Activated naive CD8-positive, alpha-beta T cell treated with anti-CD3 and anti-CD28 coated beads, Interleukin-2, amount 50 U/mL, for 16 hours (primary cell): ENCODE data around the gene CHST15.
"Not testable (repeated sequence)": the region's sequence is repeated elsewhere in the genome, so short reads cannot be mapped to it uniquely, and the experiment has no call there.

Experiments used
- DNase-seq: peaks from one replicate; pipeline ENCODE4 v3.0.0-alpha.2; 2020; ENCODE audit warnings: low read depth, low spot score

The CHST15 gene

DNA sequence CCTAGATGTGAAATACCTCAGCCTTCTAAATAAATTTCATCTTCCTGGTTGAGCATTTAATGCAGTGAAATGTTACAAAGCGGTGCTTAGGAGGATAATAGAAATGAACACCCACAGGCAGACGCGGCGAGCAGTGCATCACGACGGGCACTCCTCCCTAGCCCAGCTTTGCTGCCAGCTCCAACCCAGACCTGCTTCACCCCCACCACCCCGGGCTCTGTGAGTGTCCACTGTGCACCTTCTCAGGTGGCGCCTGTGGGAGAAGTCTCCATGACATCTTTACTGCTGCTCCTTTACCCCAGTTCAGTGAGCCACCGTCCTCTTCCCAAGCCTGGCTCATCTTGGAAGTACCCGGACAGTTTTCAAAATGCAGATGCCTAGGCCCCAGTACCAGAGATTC lies 5.2 kb upstream of the CHST15 start:
- DNase-seq = no peak

DNA sequence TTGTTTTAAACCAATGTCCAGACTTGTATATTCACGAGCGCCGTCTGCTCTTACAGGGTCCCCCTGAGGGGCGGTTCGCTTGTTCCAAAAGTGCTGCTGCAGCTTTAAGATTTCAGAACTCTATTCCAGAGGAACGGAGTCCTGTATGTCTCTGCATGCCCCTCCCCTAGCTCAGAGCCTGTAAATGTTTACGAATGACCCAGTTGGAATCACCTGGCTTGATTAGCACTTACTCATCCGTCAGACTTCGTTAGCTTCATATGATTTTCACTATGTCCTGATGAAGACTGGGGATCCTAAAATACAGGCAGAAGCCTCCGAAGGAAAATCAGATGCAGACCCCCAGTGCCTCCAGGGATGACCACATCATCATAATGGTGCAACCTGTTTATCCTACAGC lies 4.5 kb upstream of the CHST15 start:
- DNase-seq = no peak

DNA sequence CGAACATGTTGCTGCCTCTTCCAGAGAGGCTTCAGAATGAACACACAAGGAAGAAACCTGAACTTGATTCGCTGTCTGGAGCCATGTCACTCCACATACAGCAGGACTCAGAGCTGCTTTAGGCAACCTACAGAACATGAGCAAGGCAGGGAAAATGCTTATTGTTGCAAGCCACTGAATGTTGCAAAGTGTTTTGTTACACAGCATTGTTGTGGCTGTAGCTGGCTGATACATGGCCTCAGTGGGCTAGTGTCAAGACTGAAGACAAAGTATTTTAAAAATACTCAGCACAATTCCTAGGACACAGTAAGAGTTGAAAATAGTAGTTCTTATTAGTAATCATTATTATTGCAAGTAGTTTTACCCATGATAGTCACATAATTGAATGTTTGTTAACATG lies 3.1 kb upstream of the CHST15 start:
- no peak for DNase-seq

DNA sequence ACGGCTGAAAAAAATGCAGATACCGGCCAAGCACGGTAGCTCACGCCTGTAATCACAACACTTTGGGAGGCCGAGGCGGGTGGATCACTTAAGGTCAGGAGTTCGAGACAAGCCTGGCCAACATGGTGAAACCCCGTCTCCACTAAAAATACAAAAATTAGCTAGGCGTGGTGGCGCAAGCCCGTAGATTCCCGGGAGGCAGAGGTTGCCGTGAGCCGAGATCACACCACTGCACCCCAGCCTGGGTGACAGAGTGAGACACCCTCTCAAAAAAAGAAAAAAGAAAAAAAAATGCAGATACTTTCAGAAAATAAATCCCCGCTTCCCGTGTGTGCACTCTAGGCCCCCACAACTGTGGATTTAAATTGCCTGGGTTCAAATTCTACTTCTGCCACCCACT lies 2.4 kb upstream of the CHST15 start:
- not testable (repeated sequence) for DNase-seq

DNA sequence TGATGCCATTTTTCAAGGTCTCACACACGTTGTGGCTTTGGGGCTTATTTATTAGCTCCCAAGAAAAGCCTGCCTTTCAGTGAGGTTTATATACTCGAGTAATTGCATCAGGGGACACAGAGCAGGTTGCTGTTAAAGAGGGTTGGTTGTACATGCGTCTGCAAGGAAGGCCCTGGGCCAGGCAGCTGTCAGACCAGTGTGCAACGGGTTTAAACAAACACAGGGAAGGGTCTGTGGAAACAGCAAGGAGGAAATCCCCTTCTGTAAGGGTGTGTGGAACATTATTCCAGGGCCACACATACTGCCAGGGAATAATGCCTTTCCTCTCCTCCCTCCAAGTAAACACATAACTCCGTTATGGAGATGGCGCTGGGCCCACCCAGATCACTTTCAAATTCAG lies 1.7 kb upstream of the CHST15 start:
- no peak for DNase-seq

DNA sequence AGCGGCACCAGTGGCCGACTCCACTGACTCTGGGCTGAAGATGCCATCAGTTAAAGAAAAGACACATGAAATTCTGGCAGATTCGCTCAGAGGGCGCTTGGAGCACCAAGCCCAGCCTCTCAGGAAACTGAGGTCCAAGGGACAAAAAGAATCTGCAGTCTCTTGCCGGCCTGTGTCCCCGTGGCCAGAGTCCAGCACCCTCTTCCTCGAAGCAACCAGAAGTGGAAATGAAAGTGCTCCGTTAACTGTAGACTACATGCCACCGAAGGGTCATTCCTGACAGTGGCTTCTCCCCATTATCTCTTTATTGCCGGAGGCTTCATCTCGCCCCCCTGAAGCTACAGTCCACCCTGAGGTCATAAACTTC lies 1.0 kb upstream of the CHST15 start:
- no peak for DNase-seq

DNA sequence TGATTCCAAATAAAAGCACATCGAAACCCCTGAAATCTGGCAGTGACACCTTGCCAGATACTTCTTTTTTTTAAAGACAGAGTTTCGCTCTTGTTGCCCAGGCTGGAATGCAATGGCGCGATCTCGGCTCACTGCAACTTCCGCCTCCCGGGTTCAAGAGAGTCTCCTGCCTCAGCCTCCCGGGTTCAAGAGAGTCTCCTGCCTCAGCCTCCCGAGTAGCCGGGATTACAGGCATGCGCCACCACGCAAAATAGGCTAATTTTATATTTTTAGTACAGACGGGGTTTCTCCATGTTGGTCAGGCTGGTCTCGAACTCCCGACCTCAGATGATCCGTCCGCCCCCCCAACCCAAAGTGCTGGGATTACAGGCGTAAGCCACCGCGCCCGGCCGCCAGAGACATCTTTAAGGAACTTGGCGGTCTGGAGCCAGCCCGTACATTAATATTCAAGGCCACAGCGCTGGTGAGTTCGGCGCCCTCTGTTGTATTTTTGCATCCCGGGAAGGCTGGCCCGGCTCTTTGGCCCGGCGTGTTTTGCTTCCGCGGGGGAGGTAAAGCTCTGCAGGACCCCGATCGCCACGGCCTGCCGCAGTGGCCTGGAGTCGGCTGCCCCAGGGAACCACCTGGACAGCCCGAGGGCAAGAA lies 498 bp upstream of the CHST15 start:
- DNase-seq = not testable (repeated sequence)

DNA sequence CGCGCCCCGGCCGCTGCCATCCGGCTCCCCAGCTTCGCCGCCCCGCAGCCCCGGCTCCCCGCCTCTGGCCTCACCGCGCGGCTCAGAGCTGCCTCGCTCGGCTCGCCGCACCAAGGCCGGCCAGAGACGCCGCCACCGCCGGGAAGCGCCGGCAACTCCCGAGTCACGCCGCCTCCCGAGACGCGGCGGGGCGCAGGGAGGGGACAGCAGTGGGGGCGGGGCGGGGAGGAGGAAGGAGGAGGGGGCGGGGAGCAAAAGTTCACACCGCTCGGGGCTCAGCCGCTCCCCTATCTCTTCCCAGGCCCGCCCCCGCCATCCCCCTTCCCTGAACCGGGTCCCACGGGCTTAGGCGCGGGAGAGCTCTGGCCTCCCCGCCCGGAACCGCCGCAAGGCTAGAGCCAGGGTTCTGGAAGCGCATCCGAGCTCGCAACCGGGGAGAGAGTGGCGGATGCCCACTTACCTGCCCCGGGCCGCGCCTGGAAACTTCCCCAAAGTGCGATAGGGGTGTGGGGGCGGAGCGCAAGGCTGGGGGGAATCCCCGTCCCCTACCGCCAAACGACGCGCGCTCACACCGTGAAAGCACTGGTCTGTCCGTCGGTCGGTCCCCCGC lies 1.0 kb downstream of the CHST15 start:
- DNase-seq = no peak

DNA sequence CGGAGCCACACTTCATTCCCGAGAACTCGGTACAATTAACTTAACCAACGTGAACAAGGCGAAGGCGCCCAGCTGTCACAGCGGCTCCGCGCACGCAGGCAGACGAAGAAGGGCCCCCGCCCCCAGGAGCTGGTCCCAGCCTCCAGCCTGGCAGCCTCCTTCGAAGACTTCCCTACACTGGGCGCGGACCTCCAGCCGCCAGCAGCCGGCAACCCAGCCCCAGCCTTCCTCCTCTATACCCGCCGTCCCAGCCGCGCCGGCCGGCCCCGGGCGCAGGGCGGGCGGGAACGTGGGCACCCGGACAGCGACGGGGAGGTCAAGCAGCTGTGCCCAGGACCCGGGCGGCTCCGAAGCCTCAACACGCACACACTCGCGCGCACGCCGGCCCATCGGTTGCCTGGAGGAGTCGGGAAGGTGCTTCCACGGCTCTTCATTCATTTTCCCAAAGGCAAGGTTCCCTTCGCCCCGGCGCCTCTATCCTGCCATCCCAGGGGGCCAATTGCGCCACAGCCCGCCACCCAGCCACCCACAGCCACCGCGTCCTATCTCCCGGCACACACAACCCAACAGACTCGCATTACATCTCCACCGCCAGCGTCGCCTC lies 1.6 kb downstream of the CHST15 start:
- DNase-seq = no peak

DNA sequence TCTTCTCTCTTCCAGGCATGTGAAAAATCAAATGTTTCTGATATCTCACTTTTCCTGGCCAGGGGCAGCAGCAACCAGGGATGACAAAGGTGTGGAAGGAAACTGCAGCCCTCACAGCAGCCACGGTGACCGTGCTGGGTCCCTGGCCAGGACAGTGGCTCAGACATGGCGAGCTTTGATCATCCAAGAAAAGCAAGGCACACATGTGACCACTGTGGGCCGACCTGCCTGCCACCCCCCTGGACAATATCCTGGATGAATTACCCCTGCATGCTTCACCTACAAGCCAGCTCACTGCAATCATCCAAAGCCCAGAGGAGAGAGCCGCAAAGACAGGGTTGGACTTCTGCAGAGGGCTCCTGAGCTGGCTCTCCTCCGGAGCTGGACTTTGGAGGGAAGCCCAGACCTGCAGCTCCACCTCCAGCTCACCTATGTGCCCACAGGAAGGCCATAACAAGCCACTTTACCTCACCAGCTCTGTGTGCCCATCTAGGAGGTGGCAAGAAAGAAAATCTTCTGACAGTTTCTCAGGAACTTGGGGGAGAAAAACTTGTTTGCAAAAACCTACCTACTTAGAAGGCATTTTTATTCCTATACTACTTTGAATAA lies 2.7 kb downstream of the CHST15 start:
- DNase-seq = no peak

DNA sequence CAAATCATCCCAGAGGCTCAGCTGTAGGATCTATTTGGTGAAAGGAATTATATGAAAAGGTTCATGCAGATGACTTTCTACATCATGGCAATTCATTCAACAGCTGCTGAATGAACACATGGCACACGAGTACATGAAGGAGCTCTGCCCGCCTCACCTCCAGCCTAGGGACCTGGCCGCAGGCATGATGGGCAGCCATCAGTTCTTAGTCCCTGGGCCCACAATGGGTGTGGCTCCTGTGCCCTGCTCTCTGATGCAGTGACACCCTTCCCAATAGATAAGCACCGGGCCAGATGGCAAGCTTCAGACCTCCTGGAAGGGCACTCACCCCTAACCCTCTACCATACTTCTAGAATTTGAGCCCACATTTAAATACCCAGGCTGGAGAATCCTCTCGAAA lies 3.5 kb downstream of the CHST15 start:
- DNase-seq = no peak

DNA sequence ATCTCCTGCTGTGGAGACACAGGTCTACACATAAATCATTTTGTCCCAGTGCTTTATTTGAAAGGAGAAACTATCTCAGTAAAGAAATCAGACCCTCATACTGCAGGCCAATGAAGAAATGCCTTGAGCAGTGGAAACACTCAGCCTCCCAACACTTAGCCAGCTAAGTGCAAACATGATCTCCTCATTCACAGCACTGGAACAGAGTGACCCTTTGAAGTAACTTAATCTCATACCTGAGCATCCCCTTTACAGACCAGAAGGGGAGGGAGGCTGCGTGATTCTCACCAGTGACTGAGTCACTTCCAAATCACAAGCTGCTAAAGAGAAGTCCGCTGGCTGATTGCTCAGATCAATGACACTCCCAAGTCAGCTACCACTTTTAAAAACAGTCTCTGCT lies 4.5 kb downstream of the CHST15 start:
- no peak for DNase-seq

DNA sequence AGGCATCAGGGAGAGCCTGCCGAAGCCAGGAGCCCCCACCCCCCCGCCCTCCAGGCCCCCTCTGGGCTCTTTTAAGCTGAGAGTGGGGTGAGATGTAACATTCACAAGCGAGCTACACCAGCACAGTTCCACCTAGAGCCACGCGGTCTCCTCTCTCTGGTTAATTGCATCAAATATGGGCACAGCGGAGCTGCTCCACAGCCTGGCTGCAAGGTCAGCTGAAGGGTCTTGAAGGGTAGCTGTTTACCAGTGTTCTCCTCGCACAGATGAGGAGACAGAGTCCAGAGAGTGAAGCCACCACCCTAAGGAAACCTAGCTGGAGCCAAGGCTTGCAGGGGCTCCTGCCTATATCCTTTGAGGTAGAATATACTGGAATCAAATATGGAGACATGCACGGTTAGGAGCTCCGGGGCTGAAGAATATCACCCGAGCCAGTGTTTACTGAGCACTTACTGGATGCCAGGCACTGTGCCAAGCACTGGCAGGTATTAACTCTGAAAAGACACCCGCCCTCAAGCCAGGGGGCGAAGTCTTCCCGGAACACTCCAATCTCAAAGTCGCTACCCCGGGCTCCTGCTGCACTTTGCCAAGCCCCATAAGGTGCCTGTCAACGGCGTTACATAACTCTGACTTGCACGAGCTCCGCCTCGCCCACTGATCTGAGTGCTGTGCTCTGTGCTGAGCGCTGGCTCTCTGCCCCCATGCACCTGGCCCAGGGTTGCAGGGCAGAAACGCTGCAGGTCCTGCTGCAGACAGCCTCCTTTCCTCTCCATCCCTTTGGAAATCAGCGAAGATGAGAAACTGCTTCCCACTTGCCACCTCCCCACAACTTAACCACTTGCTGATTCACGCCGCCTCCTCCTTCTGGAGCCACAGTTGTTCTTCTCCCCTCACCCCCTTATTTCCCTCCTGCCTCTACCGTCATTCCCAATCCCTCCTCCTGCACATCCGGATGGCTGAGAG lies 5.4 kb downstream of the CHST15 start:
- no peak for DNase-seq

DNA sequence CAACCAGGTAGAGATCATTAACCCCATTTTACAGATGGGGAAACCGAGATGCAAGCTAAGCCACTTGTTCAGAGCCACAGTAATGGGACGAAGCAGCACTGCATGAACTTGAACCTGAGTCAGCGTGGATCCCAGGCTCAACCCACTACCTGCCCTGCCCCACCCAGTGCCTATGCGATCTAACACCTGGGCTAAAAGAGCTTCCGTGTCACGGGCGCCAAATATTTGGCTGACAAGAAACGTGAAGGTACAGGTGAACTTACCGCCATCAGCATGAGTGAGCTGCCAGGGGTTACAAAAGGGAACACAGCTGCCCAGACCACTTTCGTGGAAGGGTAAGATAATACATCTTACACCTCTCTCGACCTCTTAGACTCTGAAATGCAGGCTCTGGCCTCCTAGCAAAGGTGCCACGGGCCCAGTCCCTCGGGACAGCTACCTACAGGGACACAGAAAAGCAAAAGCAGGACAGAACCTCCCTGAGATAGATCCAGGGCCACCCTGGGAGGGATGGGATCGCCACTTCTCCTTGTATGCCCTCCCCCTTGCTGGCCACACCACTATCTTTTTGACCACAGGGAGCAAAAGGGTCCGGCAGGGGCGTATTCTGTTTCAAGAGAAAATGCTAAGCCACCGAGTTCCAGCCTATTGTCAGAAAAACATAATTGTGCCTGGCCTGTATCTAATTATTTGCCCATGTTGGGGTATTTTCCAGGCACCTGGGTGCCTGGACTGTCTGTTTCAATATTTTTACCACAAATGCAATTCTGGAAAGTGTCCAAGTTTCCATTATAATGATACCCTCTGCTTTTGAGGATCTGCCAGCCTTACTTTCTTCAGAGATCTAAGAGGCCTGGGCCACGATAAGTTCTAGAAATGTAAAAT lies 6.4 kb downstream of the CHST15 start:
- DNase-seq = no peak

DNA sequence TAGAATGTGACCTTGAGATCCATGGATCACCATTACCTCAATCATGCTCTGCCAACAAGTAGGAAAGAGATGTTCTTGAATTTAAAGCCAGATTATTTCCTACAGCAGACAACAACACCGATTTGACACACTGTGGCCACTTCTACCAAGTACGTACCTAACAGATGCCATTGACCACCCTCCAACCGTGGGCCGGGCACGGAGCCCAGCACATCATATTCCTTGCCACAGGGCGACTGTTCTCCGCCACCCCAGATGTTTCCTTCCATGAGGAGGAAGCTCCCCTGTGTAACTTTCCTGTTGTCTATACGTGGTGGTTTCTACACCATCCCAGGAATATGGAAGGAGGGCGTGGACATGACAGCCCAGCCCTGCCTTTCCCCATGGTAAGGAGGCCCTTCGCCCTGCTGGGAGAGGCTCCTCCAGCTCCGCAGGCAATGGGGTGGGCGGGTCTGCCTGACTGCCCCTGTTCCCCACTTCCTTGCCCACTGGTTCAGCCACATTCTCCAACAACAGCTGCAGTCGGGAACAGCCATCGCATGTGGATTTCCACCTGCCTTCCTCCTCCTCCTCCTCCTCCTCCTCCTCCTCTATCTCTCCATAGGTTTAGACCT lies 7.2 kb downstream of the CHST15 start:
- DNase-seq = no peak

DNA sequence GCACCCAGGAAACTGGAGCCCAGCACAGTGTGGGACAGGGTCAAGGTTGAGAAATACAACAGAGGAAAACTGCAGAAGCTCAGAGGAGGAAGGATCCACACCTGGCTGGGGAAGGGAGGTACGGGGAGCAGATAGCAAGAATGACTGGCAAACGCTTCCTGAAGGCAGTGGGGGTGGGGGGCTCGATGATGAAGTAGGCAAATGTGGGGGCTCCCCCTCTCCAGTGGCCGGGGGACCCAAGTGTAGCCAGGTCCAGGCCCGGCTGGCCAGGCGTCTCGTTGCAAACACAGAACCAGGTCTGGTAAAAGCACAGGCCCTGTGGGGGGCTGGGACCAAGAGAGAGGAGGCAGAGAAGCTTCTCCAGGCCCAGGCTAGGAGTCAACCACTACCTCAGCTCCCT lies 7.7 kb downstream of the CHST15 start:
- DNase-seq = no peak

DNA sequence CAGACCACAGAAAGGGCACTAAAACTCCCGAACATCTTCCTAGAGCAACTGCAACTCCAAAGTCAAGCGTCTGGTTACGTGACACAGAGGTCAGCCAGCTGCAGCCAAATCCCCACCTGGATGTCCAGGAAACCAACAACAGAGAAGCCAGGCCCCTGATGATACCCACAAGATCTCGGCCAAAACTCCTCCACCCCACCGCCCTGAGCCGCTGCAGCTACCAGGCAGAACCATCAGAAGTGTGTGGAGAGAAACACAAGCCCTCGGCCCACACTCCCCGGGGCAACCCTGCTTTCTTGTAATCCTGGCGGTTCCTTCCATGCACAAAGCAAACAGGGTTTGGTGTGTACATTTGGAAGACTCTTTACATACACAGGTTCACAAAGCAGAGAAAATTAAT lies 8.7 kb downstream of the CHST15 start:
- no peak for DNase-seq

DNA sequence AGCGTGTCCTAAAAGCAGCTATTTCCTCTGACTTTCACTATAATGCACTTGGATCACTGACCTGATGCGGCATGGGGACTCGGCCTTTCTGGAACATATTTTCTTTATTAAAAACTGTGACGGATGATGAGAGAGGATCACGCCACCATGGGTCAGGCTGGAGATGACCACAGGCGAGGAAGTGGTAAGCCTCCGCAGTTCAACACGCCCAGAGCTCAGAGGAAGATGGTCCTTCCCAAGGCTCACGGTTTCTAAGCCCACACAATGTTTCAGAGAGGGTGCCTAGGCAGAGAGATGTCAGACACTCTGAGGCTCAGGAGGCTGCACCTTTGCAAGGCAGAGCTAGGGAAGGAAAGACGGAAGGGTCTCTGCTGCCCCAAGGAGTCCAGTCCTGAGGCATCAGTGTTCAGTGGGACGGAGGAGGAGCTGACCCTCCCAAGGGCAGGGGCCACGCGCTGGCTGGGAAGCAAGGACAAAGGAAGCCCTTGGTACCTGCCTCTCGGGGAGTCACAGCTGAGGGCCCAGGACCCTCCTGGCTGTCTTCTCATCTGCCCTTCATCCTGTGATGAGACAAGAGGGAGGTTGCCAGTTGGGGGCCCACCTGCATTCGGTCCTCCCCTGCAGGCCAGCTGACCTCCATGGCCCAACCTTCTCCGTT lies 9.5 kb downstream of the CHST15 start:
- no peak for DNase-seq

DNA sequence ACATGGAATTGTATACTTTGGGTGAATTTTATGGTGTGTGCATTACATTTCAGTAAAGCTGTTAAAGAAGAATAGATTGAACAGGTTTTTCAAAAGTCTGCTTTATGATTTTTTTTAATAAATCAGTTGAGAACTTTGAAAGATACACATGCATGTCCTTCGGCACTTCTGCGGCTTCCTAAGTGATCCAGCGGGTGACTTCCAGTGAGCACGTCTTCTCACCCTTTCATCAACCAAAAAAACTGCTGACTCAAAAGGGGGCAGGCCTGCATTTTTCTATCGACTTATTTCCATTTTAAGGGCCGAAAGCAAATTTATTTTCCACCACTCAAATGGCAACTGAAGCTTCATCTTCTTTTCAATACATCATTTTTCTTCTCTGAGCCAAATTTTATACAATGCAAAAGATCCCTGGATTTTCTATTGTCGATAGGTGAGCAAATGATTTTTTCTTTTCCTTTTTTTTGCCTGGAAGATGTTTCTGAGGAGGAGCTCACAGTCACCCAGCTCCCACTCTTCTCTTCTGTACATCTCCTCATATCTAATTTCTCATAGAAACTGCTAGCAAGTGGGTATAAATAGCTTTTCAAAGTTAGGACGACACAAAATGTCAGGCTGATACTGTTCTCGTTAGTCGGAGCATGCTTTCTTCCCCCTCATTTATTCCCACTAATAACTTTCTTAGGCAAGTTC lies 10.2 kb downstream of the CHST15 start:
- DNase-seq = no peak
